Activated T-cell treated with anti-CD3 and anti-CD28 coated beads, Interleukin-2, amount 50 U/mL, for 24 hours (primary cell): ENCODE measurements around the gene GPA33.
A peak's percentile ranks its signal among the peaks of the same experiment; 100 is the strongest.

ENCODE experiments used
- DNase-seq: peaks from one replicate; pipeline ENCODE4 v3.0.0-alpha.2; 2020
- H3K27ac Mint-ChIP-seq: 2 replicates; pipeline ENCODE4 v1.8.0; 2020; ENCODE audit warnings: mild to moderate bottlenecking, mixed read lengths
- H3K27me3 Mint-ChIP-seq: 2 replicates; pipeline ENCODE4 v1.8.0; 2020; ENCODE audit warnings: mixed read lengths
- H3K36me3 Mint-ChIP-seq: 2 replicates; pipeline ENCODE4 v1.8.0; 2020; ENCODE audit warnings: low read depth, mixed read lengths
- H3K4me1 Mint-ChIP-seq: 2 replicates; pipeline ENCODE4 v1.8.0; 2020; ENCODE audit warnings: low read depth, mixed read lengths
- H3K4me3 Mint-ChIP-seq: 2 replicates; pipeline ENCODE4 v1.8.0; 2020; ENCODE audit warnings: mild to moderate bottlenecking, moderate library complexity, mixed read lengths
- H3K9me3 Mint-ChIP-seq: 2 replicates; pipeline ENCODE4 v1.8.0; 2020; ENCODE audit warnings: mixed read lengths

The GPA33 gene

DNA sequence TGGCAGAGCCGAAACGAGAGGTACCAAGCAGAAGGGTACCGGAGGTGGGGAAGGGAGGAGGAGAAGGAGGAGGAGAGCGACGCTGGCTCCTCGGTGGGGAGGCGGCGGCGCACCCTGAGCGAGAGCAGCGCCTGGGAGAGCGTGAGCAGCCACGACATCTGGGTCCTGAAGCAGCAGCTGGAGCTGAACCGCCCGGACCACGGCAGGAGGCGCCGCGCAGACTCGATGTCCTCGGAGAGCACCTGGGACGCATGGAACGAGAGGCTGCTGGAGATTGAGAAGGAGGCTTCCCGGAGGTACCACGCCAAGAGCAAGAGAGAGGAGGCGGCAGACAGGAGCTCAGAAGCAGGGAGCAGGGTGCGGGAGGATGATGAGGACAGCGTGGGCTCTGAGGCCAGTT is 36.1 kb upstream of the GPA33 start:
- H3K27me3 Mint-ChIP-seq: peaks cover 19% of the 10 kb centered on the region
- H3K36me3 Mint-ChIP-seq: no peaks in the 10 kb centered on the region
- H3K4me1 Mint-ChIP-seq: peaks cover 2% of the 10 kb centered on the region
- H3K27ac Mint-ChIP-seq: no peak overlapping the region
- no peak overlapping the region for H3K4me3 Mint-ChIP-seq
- no peak for DNase-seq
- H3K9me3 Mint-ChIP-seq: no peaks in the 10 kb centered on the region

DNA sequence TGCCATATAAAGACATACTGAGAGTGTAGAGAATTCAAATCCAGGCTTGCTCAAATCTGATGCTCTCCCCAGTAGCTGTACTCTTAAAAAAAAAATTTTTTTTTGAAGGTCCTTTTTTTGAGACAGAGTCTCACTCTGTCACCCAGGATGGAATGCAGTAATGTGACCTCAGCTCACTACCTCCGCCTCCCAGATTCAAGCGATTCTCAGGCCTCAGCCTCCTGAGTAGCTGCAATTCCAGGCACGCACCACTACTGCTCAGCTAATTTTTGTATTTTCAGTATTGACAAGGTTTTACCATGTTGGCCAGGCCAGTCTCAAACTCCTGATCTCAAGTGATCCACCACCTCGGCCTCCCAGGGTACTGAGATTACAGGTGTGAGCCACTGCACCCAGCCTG is 32.4 kb upstream of the GPA33 start:
- Mint-ChIP-seq H3K27ac (no peak overlapping the region), H3K4me3 (no peak overlapping the region), H3K4me1 (peaks cover 6% of the 10 kb centered on the region), H3K9me3 (no peaks in the 10 kb centered on the region), H3K27me3 (peaks cover 9% of the 10 kb centered on the region), H3K36me3 (no peaks in the 10 kb centered on the region)
- DNase-seq: no peak

DNA sequence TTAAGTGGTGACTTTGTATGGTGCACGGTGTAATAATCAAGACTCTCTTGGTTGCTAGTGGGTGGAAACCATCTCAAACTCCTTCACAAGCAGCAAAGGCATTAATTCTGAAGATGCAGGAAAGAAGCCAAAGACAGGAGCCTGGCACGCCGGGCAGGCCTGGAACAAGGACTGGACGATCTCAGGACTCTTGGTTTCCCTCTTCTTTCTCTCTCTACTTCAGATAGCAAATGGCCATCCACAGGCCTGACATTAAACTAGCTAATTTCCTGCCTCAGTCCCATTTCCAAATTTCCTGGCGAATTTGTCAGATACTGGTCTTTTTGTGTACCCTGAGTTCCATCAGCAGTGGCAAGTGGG is 31.9 kb upstream of the GPA33 start:
- Mint-ChIP-seq H3K27me3 (peaks cover 6% of the 10 kb centered on the region), H3K9me3 (no peaks in the 10 kb centered on the region), H3K27ac (no peak overlapping the region), H3K4me1 (peaks cover 6% of the 10 kb centered on the region), H3K36me3 (no peaks in the 10 kb centered on the region), H3K4me3 (peak overlapping the region; percentile 6)
- no peak for DNase-seq

DNA sequence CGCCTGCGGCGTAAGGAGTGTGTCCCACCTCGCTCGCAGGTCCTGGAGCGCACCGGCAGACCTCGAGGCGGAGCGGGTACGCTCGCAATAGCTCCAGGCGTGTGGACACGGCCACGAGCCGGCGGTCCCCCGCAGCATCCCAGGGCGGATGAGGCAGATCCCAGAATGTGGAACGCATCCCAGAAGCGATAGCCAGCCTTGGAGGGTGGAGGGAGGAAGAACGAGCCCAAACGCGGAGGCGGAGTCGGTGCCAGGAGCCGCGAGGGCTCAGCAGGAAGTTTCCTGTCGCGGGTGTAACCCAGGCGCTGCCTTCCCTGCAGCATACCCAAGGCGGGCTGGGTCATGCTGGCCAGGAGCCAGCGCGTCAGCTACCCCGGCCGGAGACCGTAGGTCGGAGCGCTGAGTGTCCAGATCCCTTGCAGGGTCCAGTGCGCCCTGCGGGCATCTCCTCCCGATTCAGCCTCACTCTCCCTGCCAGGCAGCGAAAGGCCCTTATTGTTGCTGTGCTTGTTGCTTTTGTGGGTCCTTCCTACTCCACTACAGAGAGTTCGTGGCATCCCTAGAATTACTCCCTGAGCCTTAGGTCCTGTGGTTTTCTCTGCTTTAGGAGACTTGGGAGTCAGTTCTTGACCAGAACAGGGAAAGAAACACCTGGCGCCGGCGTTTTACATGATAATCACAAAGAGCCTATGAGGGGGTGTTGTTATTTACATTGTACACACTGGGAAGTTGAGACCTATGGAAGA is 31.4 kb upstream of the GPA33 start:
- Mint-ChIP-seq H3K36me3 (no peaks in the 10 kb centered on the region), H3K9me3 (no peaks in the 10 kb centered on the region), H3K27me3 (peaks cover 6% of the 10 kb centered on the region), H3K27ac (peak overlapping the region; percentile 55), H3K4me1 (peaks cover 6% of the 10 kb centered on the region), H3K4me3 (peak overlapping the region; percentile 78)
- DNase-seq: peak; percentile 67

DNA sequence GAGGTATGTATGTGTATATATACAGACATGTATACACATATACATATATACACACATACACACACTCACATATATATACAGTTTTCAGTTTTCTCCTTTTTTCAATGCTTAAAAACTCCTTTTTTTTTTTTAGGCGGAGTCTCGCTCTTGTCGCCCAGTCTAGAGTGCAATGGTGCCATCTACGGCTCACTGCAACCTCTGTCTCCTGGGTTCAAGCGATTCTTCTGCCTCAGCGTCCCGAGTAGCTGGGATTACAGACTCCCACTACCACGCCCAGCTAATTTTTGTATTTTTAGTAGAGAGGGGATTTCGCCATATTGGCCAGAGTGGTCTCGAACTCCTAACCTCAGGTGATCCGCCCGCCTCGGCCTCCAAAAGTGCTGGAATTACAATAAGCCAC is 30.7 kb upstream of the GPA33 start:
- no peak for DNase-seq
- Mint-ChIP-seq H3K36me3 (no peaks in the 10 kb centered on the region), H3K27ac (no peak overlapping the region), H3K9me3 (no peaks in the 10 kb centered on the region), H3K27me3 (peaks cover 4% of the 10 kb centered on the region), H3K4me1 (peaks cover 6% of the 10 kb centered on the region), H3K4me3 (peak overlapping the region; percentile 78)

DNA sequence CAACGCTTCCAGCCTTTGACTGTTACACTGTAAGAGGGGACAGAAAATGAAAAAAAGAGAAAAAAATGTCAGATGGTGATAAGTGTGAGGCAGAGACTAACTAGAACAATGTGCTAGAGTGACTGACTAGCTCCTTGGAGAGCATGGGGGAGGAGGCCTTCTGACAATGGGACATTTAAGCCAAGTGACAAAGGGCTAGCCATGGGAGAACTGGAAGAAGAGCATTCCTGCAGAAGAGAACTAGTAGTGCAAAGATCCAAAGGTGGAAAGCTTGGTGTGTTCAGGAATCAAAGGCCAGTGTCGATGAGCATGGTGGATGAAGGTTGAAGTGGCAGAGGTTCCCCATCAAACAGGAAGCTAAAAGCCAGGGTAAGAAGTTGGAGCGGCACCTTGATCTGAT is 29.5 kb upstream of the GPA33 start:
- Mint-ChIP-seq H3K9me3 (no peaks in the 10 kb centered on the region), H3K27ac (no peak overlapping the region)

DNA sequence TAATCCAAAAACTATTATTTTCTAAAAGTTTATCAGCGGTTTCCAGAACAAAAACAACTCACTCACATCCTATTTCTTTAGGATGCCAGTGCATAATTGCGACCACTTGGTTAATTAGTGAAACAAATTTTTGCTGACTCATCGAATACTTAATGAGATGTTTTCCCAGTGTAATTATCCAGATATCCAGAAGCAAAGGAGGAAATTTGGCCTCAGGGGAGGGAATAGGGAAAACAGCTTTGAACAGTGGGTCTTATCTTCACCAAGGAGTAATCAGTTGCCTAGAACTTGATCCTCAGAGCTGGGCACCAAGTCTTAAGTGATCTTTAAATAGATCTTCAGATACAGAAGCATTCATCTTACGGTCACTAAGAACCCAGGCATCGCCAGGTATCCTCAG is 28.0 kb upstream of the GPA33 start:
- no peak overlapping the region for H3K27ac Mint-ChIP-seq
- no peak for DNase-seq
- H3K9me3 Mint-ChIP-seq: no peaks in the 10 kb centered on the region
- H3K4me3 Mint-ChIP-seq: no peak overlapping the region
- peaks cover 6% of the 10 kb centered on the region for H3K4me1 Mint-ChIP-seq
- H3K36me3 Mint-ChIP-seq: no peaks in the 10 kb centered on the region
- H3K27me3 Mint-ChIP-seq: no peaks in the 10 kb centered on the region

More for the DNA sequence above, 29.5 kb upstream of the GPA33 start:
- Mint-ChIP-seq H3K4me3 (no peak overlapping the region), H3K4me1 (peaks cover 6% of the 10 kb centered on the region), H3K27me3 (no peaks in the 10 kb centered on the region), H3K36me3 (no peaks in the 10 kb centered on the region)
- no peak for DNase-seq

DNA sequence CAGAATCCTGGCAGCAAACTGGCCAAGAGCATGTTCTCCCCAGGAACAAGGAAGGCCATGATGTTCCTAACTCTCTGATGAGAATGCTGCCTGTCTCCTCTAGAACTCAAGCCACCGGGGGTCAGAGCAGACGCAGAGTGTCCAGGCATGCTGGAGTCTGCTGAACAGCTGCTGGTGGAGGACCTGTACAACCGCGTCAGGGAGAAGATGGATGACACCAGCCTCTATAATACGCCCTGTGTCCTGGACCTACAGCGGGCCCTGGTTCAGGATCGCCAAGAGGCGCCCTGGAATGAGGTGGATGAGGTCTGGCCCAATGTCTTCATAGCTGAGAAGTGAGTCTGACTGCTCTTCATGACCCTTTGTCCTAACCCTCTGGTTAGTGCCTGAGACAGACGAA is 27.0 kb upstream of the GPA33 start:
- no peaks in the 10 kb centered on the region for H3K36me3 Mint-ChIP-seq
- H3K4me3 Mint-ChIP-seq: no peak overlapping the region
- DNase-seq: no peak
- H3K27ac Mint-ChIP-seq: no peak overlapping the region
- H3K27me3 Mint-ChIP-seq: no peaks in the 10 kb centered on the region
- H3K9me3 Mint-ChIP-seq: no peaks in the 10 kb centered on the region
- peaks cover 6% of the 10 kb centered on the region for H3K4me1 Mint-ChIP-seq

DNA sequence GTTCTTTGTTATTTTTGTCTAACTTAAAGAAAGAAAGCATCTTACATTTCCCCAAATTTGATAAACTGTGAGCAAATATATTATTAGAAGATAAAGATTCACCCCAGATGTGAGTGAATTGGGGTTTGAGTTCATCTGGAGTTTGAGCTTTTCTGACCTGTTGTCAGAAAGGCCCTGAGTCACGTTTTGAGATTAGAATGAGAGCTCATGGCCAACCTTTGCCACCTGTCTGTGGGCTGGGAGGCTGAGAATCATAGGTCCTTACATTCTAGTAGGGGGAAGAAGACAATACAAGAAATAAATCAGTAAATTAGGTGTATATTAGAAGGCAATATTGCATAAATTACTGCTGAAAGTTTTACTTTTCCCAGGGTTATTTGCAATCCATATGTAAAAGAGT is 26.0 kb upstream of the GPA33 start:
- Mint-ChIP-seq H3K9me3 (no peaks in the 10 kb centered on the region), H3K27me3 (no peaks in the 10 kb centered on the region), H3K4me1 (peaks cover 3% of the 10 kb centered on the region), H3K36me3 (no peaks in the 10 kb centered on the region), H3K27ac (no peak overlapping the region), H3K4me3 (no peak overlapping the region)
- no peak for DNase-seq

DNA sequence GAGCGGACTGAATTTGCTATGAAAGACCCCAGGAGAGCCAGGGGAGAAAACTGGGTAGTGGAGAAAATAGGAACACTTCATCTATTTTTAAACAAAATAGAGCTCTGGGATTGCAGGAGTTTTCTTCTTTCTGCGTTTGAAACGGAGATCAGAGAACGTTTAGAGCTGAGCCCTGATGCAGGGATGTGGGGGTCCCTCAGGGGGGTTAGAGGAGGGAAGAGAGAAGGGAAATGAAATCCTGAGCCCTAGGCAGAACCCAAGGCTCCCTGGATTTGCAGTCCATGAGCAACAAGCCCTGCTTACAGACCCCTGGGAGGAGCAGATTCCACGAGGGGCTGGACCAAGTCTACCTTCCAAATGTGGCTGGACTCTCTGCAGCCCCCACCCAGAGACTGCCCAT is 25.5 kb upstream of the GPA33 start:
- peaks cover 2% of the 10 kb centered on the region for H3K9me3 Mint-ChIP-seq
- H3K27me3 Mint-ChIP-seq: no peaks in the 10 kb centered on the region
- no peaks in the 10 kb centered on the region for H3K36me3 Mint-ChIP-seq
- H3K4me1 Mint-ChIP-seq: peaks cover 6% of the 10 kb centered on the region
- H3K27ac Mint-ChIP-seq: no peak overlapping the region
- H3K4me3 Mint-ChIP-seq: no peak overlapping the region
- no peak for DNase-seq

DNA sequence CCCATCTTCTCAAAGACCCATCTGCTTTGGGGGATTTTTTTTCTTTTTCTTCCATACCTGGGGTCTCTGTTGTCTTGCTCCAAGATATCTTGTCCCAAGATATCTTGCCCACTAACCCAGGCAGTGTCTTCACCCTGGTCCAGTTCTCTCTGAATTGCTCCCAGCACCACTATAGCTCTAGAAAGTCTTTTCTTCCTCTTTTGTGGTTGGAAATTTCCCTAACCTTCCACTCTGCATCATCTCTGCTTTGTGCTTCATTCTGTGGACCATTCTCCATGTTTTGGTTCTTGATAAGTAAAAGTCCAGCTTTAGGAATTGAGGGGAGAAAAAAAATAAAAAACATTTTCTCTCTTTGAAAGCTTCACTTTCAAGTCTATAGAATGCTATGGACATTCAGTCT is 24.5 kb upstream of the GPA33 start:
- no peaks in the 10 kb centered on the region for H3K27me3 Mint-ChIP-seq
- peaks cover 10% of the 10 kb centered on the region for H3K9me3 Mint-ChIP-seq
- no peak overlapping the region for H3K4me3 Mint-ChIP-seq
- no peak overlapping the region for H3K27ac Mint-ChIP-seq
- H3K36me3 Mint-ChIP-seq: peaks cover 2% of the 10 kb centered on the region
- no peak for DNase-seq
- peaks cover 15% of the 10 kb centered on the region for H3K4me1 Mint-ChIP-seq

DNA sequence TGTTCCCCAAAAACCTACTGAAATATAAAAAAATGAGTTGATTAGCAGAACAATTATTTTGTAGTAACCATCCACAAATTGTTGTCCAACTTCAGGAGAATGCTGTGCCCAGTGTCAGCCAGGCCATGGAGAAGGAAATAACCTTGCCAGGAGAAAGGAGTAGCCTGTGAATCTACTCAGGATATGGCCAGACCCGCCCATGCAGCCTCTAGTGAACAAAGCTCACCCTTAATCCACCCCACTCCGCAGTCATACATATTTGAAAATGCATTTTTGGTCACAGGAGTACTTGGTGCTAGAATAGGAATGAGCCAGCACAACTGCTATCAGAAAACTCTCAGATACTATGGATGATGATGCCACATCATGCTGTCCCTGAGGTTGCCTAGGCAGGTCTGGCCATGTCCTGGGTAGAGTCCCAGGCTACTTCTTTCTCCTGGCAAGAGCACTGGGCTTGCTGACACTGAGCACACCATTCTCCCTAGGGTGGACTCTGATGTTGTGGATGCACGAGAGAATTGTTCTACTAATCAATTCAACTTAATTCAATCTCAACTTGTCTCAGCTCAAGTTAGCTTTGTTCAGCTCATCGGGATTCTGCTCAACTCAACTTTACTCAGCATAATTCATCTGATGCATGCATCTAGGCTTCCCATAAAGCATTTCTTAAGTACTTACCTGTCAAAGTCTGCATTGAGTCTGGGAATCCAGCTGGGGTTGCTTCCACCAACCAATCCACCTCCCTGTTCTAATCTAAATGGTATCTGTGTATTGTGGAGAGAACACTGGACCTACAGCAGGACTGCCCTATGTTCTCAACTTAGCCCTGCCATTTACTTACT is 21.9 kb upstream of the GPA33 start:
- H3K4me1 Mint-ChIP-seq: peaks cover 32% of the 10 kb centered on the region
- no peak for DNase-seq
- no peak overlapping the region for H3K27ac Mint-ChIP-seq
- H3K36me3 Mint-ChIP-seq: peaks cover 2% of the 10 kb centered on the region
- H3K4me3 Mint-ChIP-seq: no peak overlapping the region
- H3K27me3 Mint-ChIP-seq: no peaks in the 10 kb centered on the region
- peaks cover 10% of the 10 kb centered on the region for H3K9me3 Mint-ChIP-seq

DNA sequence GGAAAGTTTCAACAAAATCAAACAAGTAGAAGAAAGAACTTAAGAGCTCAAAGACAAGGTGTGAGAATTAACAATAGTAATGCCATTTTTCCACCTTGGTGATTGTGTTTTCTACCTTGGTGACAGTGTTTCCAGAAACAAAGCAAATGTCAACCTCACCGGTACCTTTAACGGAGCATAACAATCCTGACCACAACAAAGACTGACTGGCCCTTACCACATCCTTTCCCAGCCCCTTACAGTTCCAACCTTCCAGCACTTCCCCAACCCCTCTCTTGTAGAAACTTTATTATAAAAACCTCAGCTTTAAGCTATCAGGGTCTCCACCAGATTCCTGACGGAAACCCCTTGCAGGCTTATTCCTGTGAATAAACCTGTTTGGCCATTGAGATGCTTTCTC is 20.4 kb upstream of the GPA33 start:
- H3K36me3 Mint-ChIP-seq: peaks cover 2% of the 10 kb centered on the region
- H3K27me3 Mint-ChIP-seq: no peaks in the 10 kb centered on the region
- H3K4me3 Mint-ChIP-seq: no peak overlapping the region
- H3K27ac Mint-ChIP-seq: no peak overlapping the region
- peaks cover 35% of the 10 kb centered on the region for H3K4me1 Mint-ChIP-seq
- no peak for DNase-seq
- peaks cover 10% of the 10 kb centered on the region for H3K9me3 Mint-ChIP-seq

DNA sequence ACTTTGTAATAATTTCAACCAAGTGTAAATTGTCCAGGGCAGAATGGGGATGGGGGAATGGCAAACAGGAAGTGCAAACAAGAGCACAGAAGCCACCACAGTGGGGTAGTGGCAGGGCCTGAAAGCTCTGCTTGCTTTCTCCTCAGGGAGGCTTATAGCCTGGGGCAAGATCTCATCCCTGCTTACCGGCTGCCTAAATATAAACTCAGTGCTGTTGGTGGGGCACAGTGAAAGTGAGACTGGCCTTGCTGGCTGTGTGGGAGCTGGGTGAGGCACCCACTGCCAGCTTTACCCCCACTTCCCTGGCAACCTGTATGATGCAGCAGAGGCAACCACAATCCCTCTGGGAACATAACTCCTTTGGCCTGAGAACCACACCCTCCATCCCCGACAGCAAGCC is 18.9 kb upstream of the GPA33 start:
- H3K36me3 Mint-ChIP-seq: peaks cover 2% of the 10 kb centered on the region
- DNase-seq: no peak
- peaks cover 10% of the 10 kb centered on the region for H3K9me3 Mint-ChIP-seq
- H3K4me1 Mint-ChIP-seq: peaks cover 49% of the 10 kb centered on the region
- H3K27me3 Mint-ChIP-seq: no peaks in the 10 kb centered on the region
- no peak overlapping the region for H3K27ac Mint-ChIP-seq
- H3K4me3 Mint-ChIP-seq: no peak overlapping the region

DNA sequence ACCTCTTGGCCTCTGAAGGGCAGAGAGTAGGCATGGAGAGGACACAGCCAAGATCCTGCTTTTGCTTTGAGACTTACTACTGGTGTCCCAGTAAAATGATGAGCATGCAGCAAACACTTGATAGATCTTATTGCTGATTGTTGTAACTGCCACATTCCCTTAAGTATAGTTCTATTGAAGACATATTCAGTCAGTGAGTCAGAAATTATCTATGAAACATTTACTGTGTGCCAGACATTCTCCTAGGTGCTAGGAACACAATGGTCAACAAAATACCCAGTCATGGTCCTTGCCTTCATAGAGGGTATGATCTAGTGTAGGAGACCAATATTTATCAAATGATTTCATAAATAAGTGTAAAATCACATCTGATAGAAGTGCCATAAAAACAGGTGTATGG is 17.3 kb upstream of the GPA33 start:
- peaks cover 64% of the 10 kb centered on the region for H3K4me1 Mint-ChIP-seq

More for the DNA sequence above, 17.3 kb upstream of the GPA33 start:
- Mint-ChIP-seq H3K27ac (no peak overlapping the region), H3K36me3 (peaks cover 2% of the 10 kb centered on the region), H3K9me3 (peaks cover 10% of the 10 kb centered on the region), H3K27me3 (no peaks in the 10 kb centered on the region), H3K4me3 (no peak overlapping the region)
- DNase-seq: no peak
